K562 (cell line): ENCODE measurements around the gene SDK1.

Experiments used
- CEBPB ChIP-seq: fragments of 450-650 bp; IDR thresholded peaks from 2 replicates; pipeline ENCODE4 v1.6.1; 2016; ENCODE audit warnings: missing genetic modification characterization, missing compliant biosample characterization
- EP300 ChIP-seq: IDR thresholded peaks from 2 replicates; pipeline ENCODE4 v1.6.1; 2012; ENCODE audit warnings: low read length, improper control_type of control experiment
- KLF1 ChIP-seq: fragments of 450-650 bp; IDR thresholded peaks from 2 replicates; pipeline ENCODE4 v1.6.1; 2016; ENCODE audit warnings: missing genetic modification characterization, missing compliant biosample characterization
- KLF16 ChIP-seq: IDR thresholded peaks from 2 replicates; pipeline ENCODE4 v1.6.1; 2016; ENCODE audit warnings: antibody characterized with exemption
- MXI1 ChIP-seq: IDR thresholded peaks from 2 replicates; pipeline ENCODE4 v1.6.1; 2011; ENCODE audit warnings: low read depth, mild to moderate bottlenecking, improper control_type of control experiment, low read length
- RBM39 ChIP-seq: fragments of 200-400 bp; formaldehyde crosslinking; optimal IDR thresholded peaks from 2 replicates; pipeline ENCODE3; 2018; ENCODE audit warnings: low read depth, low read length
- RCOR1 ChIP-seq, 2 experiments: IDR thresholded peaks; 2 replicates each; pipeline ENCODE4 v1.6.1; 2012; ENCODE audit warnings: low read depth in 2 of 2, low read length in 2 of 2, borderline replicate concordance in 1 of 2, improper control_type of control experiment in 1 of 2
- SP2 ChIP-seq: IDR thresholded peaks from 2 replicates; pipeline ENCODE4 v1.6.1; 2011; ENCODE audit warnings: mild to moderate bottlenecking, low read depth, low read length, moderate library complexity; ENCODE audit not compliant: poor library complexity, severe bottlenecking; ENCODE audit errors: extremely low read depth
- ZNF778 ChIP-seq: fragments of 450-650 bp; formaldehyde crosslinking; IDR thresholded peaks from 2 replicates; pipeline ENCODE4 v1.4.0; 2020; ENCODE audit warnings: mild to moderate bottlenecking, moderate library complexity
- TF ChIP-seq, protein P1 (sequence below): fragments of 450-650 bp; formaldehyde crosslinking; IDR thresholded peaks from 2 replicates; pipeline ENCODE4 v1.4.0; 2020; ENCODE audit warnings: mild to moderate bottlenecking, moderate library complexity
- TF ChIP-seq, protein P2 (sequence below): sonication (generic); formaldehyde crosslinking; IDR thresholded peaks from 2 replicates; pipeline ENCODE4 v1.8.0; 2022; ENCODE audit warnings: mild to moderate bottlenecking, low read depth, missing genetic modification reagents
- TF ChIP-seq, protein P3 (sequence below): sonication (generic); formaldehyde crosslinking; IDR thresholded peaks from 2 replicates; pipeline ENCODE4 v1.8.0; 2022; ENCODE audit warnings: mild to moderate bottlenecking, missing genetic modification reagents

DNA sequence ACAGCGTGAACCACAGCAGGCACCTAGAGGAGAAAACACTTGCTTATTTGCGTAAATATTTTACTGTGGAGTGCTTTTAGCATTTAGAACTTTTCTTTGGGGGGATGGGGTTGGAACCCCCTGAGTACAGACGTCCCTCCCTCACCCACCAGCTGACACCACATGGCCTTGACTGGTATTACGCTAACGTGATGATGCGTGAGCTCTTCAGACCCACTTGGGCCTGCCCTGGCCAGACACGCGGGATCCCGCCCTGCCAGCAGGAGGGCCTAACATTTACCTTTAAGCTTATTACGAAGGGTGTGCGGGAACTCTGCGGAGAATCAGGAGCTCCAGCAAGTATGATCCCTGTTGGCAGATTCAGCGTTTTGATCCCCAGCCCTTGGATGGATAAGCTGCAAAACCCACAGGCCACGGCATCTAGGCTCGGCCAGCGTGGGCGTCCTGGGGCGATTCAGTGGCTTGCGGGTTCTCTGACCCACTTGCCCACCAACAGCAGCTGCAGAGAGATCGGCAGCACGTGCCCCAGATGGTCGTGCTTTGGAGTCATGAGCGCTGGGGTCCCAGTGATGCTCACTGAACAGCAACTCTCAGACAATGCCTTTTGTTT is 835.6 kb downstream of the SDK1 start:
- TF ChIP-seq RCOR1 (IDR thresholded peaks at IDR 0.05; ENCODE audit: borderline replicate concordance in 1 of 2, low read depth in 2 of 2, low read length in 2 of 2) (no peak), RBM39 (no peak), ZNF778 (CRISPR knock-in tag) (no peak), EP300 (no peak), CEBPB (no peak), KLF1 (tag) (no peak), MXI1 (no peak), SP2 (no peak), KLF16 (no peak)
- TF ChIP-seq, protein P1, sequence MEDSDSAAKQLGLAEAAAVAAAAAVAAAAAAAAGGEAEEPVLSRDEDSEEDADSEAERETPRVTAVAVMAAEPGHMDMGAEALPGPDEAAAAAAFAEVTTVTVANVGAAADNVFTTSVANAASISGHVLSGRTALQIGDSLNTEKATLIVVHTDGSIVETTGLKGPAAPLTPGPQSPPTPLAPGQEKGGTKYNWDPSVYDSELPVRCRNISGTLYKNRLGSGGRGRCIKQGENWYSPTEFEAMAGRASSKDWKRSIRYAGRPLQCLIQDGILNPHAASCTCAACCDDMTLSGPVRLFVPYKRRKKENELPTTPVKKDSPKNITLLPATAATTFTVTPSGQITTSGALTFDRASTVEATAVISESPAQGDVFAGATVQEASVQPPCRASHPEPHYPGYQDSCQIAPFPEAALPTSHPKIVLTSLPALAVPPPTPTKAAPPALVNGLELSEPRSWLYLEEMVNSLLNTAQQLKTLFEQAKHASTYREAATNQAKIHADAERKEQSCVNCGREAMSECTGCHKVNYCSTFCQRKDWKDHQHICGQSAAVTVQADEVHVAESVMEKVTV (CRISPR knock-in tag) = no peak
- TF ChIP-seq, protein P2, sequence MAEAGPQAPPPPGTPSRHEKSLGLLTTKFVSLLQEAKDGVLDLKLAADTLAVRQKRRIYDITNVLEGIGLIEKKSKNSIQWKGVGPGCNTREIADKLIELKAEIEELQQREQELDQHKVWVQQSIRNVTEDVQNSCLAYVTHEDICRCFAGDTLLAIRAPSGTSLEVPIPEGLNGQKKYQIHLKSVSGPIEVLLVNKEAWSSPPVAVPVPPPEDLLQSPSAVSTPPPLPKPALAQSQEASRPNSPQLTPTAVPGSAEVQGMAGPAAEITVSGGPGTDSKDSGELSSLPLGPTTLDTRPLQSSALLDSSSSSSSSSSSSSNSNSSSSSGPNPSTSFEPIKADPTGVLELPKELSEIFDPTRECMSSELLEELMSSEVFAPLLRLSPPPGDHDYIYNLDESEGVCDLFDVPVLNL = no peak
- TF ChIP-seq, protein P3, sequence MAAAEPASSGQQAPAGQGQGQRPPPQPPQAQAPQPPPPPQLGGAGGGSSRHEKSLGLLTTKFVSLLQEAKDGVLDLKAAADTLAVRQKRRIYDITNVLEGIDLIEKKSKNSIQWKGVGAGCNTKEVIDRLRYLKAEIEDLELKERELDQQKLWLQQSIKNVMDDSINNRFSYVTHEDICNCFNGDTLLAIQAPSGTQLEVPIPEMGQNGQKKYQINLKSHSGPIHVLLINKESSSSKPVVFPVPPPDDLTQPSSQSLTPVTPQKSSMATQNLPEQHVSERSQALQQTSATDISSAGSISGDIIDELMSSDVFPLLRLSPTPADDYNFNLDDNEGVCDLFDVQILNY (CRISPR knock-in tag) = no peak
